Adipocyte (in vitro differentiated cells): ENCODE results near the gene SOX5.
"Not testable (repeated sequence)": the region's sequence is repeated elsewhere in the genome, so short reads cannot be mapped to it uniquely, and the experiment has no call there.

Experiments used
- DNase-seq: peaks from one replicate; pipeline ENCODE4 v3.0.0-alpha.2; 2015; ENCODE audit warnings: low read depth
- H3K27me3 ChIP-seq: replicated peaks from 2 replicates; pipeline ENCODE4 v1.7.0; 2013; ENCODE audit warnings: mild to moderate bottlenecking, low read length, moderate library complexity; ENCODE audit not compliant: control insufficient read depth, insufficient read depth
- H3K36me3 ChIP-seq: 2 replicates; pipeline ENCODE4 v1.7.0; 2013; ENCODE audit warnings: low read length, mild to moderate bottlenecking, moderate library complexity; ENCODE audit not compliant: control insufficient read depth, insufficient read depth, severe bottlenecking
- H3K4me1 ChIP-seq: 2 replicates; pipeline ENCODE4 v1.7.0; 2013; ENCODE audit warnings: mild to moderate bottlenecking, low read length, moderate library complexity; ENCODE audit not compliant: control insufficient read depth, insufficient read depth
- H3K4me3 ChIP-seq: 2 replicates; pipeline ENCODE4 v1.7.0; 2013; ENCODE audit warnings: mild to moderate bottlenecking, low read length, moderate library complexity
- H3K9ac ChIP-seq: 2 replicates; pipeline ENCODE4 v1.7.0; 2013; ENCODE audit warnings: mild to moderate bottlenecking, low read length, moderate library complexity
- H3K9me3 ChIP-seq: 2 replicates; pipeline ENCODE4 v1.7.0; 2013; ENCODE audit warnings: mild to moderate bottlenecking, low read length, moderate library complexity; ENCODE audit not compliant: control insufficient read depth

The SOX5 gene

GRCh38 chr12:23515785-23516184 lies 433.7 kb downstream of the SOX5 start:
- H3K4me1 ChIP-seq, H3K4me3 ChIP-seq, H3K36me3 ChIP-seq, H3K9me3 ChIP-seq, H3K27me3 ChIP-seq, DNase-seq, H3K9ac ChIP-seq: not testable (repeated sequence)

DNA sequence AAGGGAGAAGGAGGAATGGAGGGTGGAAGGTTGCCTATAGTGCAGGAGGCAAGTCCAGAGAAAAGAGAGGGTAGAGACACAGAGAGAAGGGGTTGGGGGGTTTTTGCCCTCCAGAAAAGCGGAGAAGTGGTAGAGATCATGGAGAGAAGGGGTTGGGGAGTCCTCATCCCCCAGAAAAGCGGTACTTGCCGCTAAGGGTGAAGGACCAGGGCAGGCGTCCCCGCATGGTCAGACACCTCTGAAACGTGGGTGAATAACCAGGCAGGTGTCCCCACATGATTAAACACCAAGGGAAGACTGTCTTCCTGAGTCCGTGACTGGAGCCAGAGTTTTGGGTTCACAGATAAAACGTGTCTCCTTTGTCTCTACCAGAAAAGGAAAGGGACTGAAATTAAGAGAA lies 439.0 kb downstream of the SOX5 start:
- Histone ChIP-seq H3K4me1 (no peaks in the 10 kb centered on the region), H3K4me3 (no peak overlapping the region), H3K9me3 (peaks cover 9% of the 10 kb centered on the region), H3K36me3 (no peaks in the 10 kb centered on the region), H3K27me3 (no peaks in the 10 kb centered on the region), H3K9ac (no peak overlapping the region)
- DNase-seq, result no peak

DNA sequence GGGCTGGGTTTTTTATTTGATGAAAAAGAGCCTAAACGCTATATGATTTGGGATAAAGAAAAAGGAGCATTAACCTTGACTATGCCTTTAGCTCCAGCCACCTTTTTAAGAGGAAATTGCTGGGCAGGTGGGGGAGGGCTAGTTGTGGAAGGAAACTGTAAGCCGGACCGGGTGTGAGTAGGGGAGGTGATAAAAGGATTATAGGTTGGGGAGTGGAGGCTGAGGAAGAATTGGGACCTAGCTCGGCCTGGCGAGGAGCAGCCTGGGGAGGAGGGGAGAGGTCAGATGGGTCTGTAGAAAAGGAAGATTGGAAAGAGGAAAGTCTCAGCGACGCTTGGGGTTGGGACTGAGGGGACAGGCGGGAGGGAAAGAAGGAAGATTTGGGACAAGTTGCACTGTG lies 439.6 kb downstream of the SOX5 start:
- H3K36me3 ChIP-seq, H3K9me3 ChIP-seq, H3K9ac ChIP-seq, H3K4me1 ChIP-seq, H3K4me3 ChIP-seq, H3K27me3 ChIP-seq, DNase-seq: not testable (repeated sequence)

DNA sequence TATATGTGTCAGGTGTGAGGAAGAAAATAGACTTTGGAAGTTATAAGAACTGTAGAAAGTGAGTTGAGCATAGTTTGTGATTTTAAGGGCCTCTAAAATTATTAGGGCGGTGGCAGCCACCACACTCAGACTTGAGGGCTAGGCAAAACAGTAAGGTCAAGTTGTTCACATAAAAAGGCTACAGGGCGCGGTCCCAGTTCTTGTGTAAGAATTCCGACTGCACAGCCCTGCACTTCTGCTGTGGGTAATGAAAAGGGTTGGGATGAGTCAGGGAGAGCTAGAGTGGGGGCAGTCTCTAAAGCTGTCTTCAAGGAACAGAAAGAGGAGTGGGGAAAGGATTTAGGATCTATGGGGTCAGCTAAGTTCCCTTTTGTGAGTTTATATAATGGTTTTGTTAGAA lies 441.7 kb downstream of the SOX5 start:
- not testable (repeated sequence) for H3K36me3 ChIP-seq, DNase-seq, H3K9me3 ChIP-seq, H3K9ac ChIP-seq, H3K4me3 ChIP-seq, H3K27me3 ChIP-seq, H3K4me1 ChIP-seq

GRCh38 chr12:23505736-23506135 lies 443.7 kb downstream of the SOX5 start:
- not testable (repeated sequence) for DNase-seq, H3K27me3 ChIP-seq, H3K9ac ChIP-seq, H3K4me3 ChIP-seq, H3K36me3 ChIP-seq, H3K4me1 ChIP-seq, H3K9me3 ChIP-seq

DNA sequence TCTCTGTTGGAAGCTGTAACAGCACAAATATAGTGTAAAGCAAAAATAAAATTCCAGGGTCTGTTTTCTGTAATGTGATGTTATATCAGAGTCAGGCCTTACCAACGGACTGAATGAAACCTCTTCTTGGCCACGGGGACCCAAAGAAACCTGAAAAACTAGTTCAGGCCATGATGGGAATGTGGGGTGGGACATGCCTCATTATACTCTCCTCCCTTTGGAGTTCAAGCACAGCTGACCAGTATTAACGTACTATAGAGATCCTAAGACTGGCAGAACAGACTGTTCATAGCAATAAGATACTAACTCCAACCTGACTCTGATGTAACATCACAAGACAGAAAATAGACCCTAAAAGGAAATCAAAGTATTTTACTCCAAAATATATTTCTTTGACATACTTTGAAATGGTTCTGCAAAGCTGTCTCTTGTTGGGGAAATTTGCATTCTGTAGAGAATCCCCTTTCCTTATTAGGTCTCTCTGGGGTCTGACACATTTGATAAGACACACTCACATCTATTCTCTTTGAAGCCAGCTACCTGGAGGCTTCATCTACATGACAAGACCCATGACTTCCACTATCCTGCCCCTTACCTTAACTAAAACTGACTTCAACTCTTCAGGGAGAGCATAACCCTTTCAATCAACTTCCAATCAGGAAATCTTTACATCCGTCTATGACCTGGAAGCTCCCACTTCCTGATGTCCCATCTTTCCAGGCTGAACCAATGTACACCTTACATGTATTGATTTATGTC lies 444.6 kb downstream of the SOX5 start:
- Histone ChIP-seq H3K9me3 (peaks cover 4% of the 10 kb centered on the region), H3K4me3 (no peak overlapping the region), H3K9ac (no peak overlapping the region), H3K36me3 (no peaks in the 10 kb centered on the region), H3K4me1 (no peaks in the 10 kb centered on the region), H3K27me3 (no peaks in the 10 kb centered on the region)
- no peak for DNase-seq

DNA sequence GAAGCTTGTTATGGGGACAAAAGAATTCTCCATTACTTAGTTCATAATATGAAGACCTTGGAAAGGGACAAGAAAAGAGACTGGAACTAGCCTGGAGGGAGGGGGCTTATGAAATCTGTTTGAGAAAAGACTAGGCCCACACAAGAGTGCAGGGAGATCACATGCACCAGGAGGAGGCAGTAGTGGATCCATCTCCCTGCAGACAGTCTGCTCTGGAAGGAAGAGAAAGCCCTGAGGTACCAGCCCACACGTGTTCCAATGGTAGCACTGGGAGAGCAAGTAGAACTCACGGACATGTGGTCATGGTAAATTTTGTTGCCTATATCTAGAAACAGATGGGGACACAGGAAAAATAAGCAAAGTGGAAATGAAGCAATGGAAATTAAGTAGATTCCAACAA lies 445.4 kb downstream of the SOX5 start:
- H3K4me1 ChIP-seq, result no peaks in the 10 kb centered on the region
- no peaks in the 10 kb centered on the region for H3K27me3 ChIP-seq
- H3K9ac ChIP-seq, result no peak overlapping the region
- H3K36me3 ChIP-seq, result no peaks in the 10 kb centered on the region
- H3K4me3 ChIP-seq, result no peak overlapping the region
- peaks cover 4% of the 10 kb centered on the region for H3K9me3 ChIP-seq
- no peak for DNase-seq

GRCh38 chr12:23503544-23503943 lies 445.9 kb downstream of the SOX5 start:
- H3K9me3 ChIP-seq, result peaks cover 6% of the 10 kb centered on the region
- no peaks in the 10 kb centered on the region for H3K4me1 ChIP-seq
- no peaks in the 10 kb centered on the region for H3K36me3 ChIP-seq
- no peak overlapping the region for H3K4me3 ChIP-seq
- H3K9ac ChIP-seq, result no peak overlapping the region
- no peak for DNase-seq
- no peaks in the 10 kb centered on the region for H3K27me3 ChIP-seq

DNA sequence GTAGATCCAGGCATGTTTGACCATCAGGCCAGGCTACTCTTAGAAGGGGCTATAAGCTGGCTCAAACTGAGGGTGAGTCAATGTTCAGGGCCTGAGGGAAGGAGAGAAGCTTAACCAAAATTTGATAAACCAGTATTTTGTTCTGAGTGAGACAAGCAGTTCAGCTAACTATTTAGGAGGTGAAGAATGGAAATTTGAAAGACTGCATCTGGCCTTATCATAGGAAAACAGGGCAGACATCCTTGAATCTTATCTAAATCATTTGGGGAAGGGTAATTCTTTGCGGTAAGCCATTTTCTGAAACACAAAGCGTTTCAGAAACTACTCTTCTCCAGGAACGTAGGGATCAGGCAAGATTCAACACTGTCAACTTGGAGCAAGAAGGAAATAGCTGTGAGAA lies 447.2 kb downstream of the SOX5 start:
- no peaks in the 10 kb centered on the region for H3K4me1 ChIP-seq
- H3K9ac ChIP-seq, result no peak overlapping the region
- H3K4me3 ChIP-seq, result no peak overlapping the region
- H3K27me3 ChIP-seq, result no peaks in the 10 kb centered on the region
- no peak for DNase-seq
- peaks cover 8% of the 10 kb centered on the region for H3K9me3 ChIP-seq
- H3K36me3 ChIP-seq, result no peaks in the 10 kb centered on the region

GRCh38 chr12:23495472-23495871 lies 454.0 kb downstream of the SOX5 start:
- Histone ChIP-seq H3K4me1 (no peaks in the 10 kb centered on the region), H3K4me3 (no peak overlapping the region), H3K27me3 (no peaks in the 10 kb centered on the region), H3K36me3 (no peaks in the 10 kb centered on the region), H3K9me3 (peaks cover 4% of the 10 kb centered on the region), H3K9ac (no peak overlapping the region)
- no peak for DNase-seq

DNA sequence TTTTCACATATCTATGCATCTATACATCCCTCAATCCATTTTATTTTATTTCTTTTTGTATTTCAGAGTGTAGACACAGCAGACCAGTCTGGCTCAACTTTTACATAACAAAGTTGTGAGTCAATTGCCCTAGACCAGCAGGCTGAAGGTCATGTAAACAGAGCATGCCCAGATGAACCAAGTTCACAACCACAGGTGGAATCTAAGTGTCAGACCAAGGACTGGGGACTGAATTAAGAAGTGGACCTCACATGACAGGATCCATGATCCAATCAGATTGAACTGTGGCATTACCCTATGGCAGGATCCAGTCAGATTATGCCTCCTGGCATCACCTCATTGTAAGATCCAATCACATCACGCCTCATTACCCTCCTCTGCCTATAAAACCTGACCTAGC lies 455.8 kb downstream of the SOX5 start:
- Histone ChIP-seq H3K9me3 (peaks cover 6% of the 10 kb centered on the region), H3K9ac (no peak overlapping the region), H3K4me1 (no peaks in the 10 kb centered on the region), H3K27me3 (no peaks in the 10 kb centered on the region), H3K36me3 (no peaks in the 10 kb centered on the region), H3K4me3 (no peak overlapping the region)
- DNase-seq, result no peak

GRCh38 chr12:23491029-23491428 lies 458.4 kb downstream of the SOX5 start:
- not testable (repeated sequence) for DNase-seq, H3K4me1 ChIP-seq, H3K36me3 ChIP-seq, H3K9me3 ChIP-seq, H3K4me3 ChIP-seq, H3K9ac ChIP-seq, H3K27me3 ChIP-seq
